C4-2B (cell line): ENCODE measurements around the gene SEMA6A.
A peak's percentile ranks its signal among the peaks of the same experiment; 100 is the strongest.

Experiments
- H3K27ac ChIP-seq: fragments of 450-650 bp; 2 replicates; pipeline ENCODE4 v1.5.1; 2017
- ZFX ChIP-seq: fragments of 450-650 bp; IDR thresholded peaks from 2 replicates; pipeline ENCODE4 v1.6.1; 2017
- TF ChIP-seq, protein P1 (sequence below): fragments of 450-650 bp; conservative IDR thresholded peaks from 2 replicates; pipeline ENCODE4 v1.5.1; 2017; ENCODE audit warnings: mild to moderate bottlenecking

The SEMA6A gene

DNA sequence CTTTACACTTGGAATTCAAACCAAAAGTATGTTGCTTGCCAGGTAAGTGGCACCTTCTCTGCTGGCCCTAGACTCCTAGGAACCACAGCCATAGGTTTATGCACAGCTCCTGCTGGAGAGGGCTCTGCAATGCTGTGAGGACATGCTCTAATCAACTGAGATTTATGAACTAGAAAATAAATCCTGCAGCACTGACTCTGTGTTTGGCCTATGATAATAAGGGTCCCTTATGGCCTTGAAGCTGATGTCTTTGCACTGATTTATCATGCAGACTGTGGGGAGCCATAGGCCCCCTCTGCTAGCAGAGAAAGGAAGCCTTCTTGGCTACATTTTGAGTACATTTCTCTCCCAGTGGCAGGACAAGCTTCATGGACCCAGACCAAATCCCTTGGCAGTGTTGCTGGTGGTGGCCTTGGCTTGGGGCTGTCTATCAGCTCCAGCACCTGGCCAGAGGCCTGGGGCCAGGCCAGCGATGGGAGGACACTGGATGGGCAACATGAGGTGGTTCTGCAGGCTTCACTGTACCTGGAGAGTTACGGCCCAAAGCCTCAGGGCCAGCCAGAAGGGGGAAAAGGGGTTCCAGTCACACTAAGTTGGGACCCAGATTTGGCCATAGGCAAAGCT lies 178.0 kb downstream of the SEMA6A start:
- H3K27ac ChIP-seq = peak overlapping the region; percentile 35; the same call in 1 of the 2 replicates
- no peak for TF ChIP-seq ZFX
- TF ChIP-seq, protein P1, sequence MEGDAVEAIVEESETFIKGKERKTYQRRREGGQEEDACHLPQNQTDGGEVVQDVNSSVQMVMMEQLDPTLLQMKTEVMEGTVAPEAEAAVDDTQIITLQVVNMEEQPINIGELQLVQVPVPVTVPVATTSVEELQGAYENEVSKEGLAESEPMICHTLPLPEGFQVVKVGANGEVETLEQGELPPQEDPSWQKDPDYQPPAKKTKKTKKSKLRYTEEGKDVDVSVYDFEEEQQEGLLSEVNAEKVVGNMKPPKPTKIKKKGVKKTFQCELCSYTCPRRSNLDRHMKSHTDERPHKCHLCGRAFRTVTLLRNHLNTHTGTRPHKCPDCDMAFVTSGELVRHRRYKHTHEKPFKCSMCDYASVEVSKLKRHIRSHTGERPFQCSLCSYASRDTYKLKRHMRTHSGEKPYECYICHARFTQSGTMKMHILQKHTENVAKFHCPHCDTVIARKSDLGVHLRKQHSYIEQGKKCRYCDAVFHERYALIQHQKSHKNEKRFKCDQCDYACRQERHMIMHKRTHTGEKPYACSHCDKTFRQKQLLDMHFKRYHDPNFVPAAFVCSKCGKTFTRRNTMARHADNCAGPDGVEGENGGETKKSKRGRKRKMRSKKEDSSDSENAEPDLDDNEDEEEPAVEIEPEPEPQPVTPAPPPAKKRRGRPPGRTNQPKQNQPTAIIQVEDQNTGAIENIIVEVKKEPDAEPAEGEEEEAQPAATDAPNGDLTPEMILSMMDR = no peak

DNA sequence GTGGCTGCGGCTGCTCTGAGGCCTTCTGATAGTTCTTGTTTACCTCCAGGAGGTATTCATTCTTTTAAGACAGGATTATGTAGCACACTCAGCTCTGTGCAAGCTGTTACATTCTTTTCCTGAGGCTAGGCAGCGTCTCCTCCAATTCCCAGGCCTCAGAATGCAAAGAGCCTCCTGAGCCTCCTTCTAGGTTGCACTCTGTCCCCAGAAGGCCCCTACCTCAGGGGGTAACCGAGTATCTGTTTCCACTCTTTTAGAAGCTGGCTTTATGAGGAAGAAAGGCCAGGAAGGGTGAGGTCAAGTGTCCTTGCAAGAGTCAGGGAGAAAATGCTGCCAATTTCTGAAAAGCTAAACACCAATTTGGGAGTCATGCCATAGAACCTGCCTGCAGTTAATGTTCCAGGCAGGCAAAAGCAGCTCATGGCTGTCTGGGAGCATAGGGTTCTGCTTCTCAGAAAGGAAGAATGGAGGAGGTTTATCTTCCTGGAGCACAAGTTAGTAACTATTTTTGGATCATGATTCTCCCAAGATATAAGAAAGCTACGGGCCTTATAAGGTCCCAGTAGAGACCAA lies 178.9 kb downstream of the SEMA6A start:
- peak overlapping the region; percentile 35 for H3K27ac ChIP-seq
- TF ChIP-seq, protein P1 = no peak
- TF ChIP-seq ZFX = no peak

DNA sequence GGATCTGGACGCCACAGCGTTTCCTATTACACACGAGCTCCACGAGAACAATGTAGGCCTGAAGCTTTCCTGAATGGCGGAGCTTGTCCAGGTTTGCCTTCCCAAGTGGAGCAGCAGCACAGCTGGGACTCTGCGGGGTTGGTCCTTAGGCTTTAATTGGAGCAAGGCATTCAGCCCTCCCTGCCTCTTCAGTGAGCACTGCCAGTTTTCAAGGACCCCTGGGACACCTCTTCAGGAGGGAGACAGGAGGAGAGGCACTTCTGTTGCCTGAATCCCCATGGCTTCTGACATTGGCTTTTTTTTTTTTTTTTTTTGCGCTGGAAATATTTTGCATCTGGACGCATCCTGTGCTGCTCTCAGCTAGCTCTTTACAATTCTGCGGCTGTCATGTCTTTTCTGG lies 179.4 kb downstream of the SEMA6A start:
- TF ChIP-seq ZFX = no peak
- TF ChIP-seq, protein P1 = no peak
- H3K27ac ChIP-seq = peak overlapping the region; percentile 35

DNA sequence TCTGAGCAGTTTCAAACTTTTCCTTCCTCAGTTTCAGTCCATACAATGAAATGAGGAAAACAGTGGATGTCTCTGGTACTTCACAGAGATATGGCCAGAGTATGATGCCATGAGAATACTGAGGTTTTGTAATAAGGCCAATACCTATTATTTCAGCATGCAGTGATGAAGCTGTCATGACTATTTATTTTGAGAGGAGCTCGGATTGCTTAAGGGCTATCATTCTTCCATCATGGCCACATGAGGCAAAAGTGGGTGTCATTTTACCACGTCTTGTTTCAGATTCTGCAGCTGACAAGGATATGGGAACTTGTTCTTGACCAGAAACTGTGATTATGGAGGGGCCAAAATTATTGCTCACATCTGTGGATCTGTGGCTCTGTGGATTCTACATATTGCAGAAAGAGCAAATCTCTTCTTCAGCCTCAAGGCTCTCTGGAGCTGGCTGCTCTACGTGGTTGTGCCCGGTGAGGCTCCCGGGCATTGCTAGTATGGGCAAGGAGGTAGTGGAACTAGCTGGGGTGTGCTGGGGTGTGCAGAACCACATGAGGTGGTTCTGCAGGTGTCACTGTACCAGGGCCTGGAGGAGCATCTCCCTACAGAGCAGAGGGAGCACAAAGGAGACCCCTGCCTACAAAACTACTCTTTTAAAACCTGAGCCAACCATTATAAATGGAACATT lies 180.3 kb downstream of the SEMA6A start:
- no peak for TF ChIP-seq ZFX
- TF ChIP-seq, protein P1 = no peak
- no peak overlapping the region for H3K27ac ChIP-seq
